ENCODE results near the gene ZNF331.

ZNF331 gene

DNA sequence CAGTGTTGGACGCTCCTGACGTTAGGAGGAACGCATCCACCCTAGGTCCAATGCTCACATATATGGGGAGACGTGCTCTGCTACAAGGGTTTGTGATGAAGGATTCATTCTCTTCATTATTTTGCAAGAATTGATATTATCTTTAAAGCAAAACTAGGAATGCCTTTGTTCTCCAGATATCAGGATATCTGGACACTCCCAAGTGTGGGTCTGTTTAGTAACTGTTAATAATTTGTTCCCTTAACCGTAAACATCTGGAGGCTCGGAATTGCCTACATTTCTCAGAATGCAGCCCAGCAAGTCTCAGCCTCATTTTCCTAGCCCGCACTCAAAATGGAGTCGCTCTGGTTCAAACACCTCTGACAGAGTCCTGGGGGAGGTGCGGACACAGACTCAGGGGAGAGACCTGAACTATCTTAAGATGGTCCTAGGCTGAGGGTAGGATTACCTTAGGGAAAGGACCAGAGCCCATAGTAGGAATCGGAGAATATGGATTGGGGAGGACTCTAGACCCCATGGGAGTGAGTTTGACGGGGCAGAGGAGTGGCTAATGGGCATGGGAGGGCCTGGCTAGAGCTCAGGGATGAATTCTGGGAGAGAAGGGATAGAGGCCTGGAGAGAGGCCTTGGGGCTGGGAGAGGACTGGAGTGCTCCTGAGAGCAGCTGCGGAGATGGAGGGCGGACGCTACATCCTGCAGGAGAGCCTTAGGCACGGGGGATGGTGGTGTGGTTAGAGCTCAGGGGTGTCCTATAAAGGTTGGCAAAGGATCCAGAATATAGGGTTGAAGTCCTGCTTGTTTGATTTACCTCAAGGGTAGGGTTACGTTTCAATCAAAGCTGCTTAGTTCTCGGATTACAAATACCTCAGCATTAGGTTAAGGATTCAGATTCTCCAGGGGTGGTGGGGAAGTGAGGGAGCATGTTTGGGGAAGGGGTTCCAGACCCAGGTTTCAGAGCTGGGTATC, 43.2 kb downstream of the ZNF331 start:
- DNase-seq (ENCODE audit: low spot score) = no peak
- TF ChIP-seq, protein P1, sequence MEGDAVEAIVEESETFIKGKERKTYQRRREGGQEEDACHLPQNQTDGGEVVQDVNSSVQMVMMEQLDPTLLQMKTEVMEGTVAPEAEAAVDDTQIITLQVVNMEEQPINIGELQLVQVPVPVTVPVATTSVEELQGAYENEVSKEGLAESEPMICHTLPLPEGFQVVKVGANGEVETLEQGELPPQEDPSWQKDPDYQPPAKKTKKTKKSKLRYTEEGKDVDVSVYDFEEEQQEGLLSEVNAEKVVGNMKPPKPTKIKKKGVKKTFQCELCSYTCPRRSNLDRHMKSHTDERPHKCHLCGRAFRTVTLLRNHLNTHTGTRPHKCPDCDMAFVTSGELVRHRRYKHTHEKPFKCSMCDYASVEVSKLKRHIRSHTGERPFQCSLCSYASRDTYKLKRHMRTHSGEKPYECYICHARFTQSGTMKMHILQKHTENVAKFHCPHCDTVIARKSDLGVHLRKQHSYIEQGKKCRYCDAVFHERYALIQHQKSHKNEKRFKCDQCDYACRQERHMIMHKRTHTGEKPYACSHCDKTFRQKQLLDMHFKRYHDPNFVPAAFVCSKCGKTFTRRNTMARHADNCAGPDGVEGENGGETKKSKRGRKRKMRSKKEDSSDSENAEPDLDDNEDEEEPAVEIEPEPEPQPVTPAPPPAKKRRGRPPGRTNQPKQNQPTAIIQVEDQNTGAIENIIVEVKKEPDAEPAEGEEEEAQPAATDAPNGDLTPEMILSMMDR (IDR thresholded peaks at IDR 0.05; ENCODE audit: extremely low read depth, missing control alignments) = no peak

GRCh38 chr19:53581871-53582279, 43.9 kb downstream of the ZNF331 start:
- no peak for DNase-seq (ENCODE audit: low spot score)
- TF ChIP-seq, protein P1 (IDR thresholded peaks at IDR 0.05; ENCODE audit: extremely low read depth, missing control alignments) = no peak

DNA sequence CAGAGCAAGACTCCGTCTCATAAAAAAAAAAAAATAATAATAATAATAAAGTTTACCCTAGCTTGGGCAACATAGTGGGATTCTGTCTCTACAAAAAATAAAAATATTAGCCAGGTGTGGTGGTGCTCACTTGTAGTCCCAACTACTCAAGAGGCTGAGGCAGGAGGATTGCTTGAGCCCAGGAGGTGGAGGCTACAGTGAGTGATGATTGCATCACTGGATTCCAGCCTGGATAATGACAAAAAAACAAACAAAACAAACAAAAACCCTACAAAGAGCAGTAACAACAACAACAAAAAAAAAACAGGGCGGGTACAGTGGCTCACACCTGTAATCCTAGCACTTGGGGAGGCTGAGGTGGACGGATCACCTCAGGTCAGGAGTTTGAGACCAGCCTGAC, 45.2 kb downstream of the ZNF331 start:
- DNase-seq (ENCODE audit: low spot score) = no peak
- TF ChIP-seq, protein P1 (IDR thresholded peaks at IDR 0.05; ENCODE audit: extremely low read depth, missing control alignments) = no peak

DNA sequence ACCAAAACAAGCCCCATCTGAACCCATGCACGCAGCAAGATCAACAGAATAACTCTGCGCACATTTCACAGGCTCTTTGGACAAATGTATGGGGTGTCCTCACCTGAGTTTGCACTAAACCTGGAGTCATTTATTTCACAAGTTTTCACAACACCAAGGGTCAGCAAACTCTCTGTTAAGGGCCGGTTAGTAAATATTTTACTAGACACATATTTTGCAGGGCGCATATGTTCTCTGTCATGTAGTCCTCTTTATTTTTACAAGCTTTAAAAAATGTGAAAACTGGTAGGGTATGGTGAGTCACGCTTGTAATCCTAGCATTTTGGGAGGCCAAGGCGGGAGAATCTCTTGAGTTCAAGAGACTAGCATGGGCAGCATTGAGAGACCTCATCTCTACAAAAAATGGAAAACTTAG, 48.3 kb downstream of the ZNF331 start:
- TF ChIP-seq, protein P1 (IDR thresholded peaks at IDR 0.05; ENCODE audit: extremely low read depth, missing control alignments) = no peak

DNA sequence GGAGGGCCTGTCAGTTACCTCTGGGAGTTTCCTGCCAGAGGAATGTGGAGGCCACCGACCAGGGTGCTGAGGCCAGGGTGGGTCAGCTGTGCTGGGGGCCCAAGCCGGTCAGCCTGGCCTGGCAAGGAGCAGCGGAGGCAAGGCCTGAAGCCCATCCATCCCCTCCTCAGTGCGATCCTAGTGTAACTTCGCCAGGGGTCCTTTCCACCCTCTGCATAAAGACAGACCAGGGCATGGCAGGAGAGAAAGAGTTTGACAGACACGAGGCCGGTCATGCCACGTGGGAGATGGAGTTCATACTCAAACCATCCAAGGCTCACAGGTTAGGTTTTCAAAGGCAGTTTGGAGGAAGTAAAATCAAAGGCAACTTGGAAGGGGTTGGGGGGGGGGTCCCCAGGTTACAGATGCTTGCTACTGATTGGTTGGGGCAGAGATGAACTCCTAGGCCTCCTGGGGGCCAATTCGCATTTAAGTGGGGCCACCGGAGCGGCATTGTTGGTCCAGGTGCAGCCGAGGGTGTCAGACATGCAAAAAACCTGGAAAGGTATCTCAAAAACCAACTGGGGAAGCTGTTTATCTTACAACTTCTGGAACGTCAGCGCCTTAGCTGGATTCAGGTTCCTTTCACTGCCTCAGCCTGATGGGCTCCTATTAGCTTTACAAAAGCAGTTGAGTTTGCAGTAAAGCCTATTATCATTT, 57.0 kb downstream of the ZNF331 start:
- TF ChIP-seq, protein P1 (IDR thresholded peaks at IDR 0.05; ENCODE audit: extremely low read depth, missing control alignments) = no peak
- DNase-seq (ENCODE audit: low spot score) = no peak

More for the DNA sequence above, 48.3 kb downstream of the ZNF331 start:
- DNase-seq (ENCODE audit: low spot score) = no peak

GRCh38 chr19:53595510-53595867, 57.5 kb downstream of the ZNF331 start:
- TF ChIP-seq, protein P1 (IDR thresholded peaks at IDR 0.05; ENCODE audit: extremely low read depth, missing control alignments) = no peak
- DNase-seq (ENCODE audit: low spot score) = no peak

DNA sequence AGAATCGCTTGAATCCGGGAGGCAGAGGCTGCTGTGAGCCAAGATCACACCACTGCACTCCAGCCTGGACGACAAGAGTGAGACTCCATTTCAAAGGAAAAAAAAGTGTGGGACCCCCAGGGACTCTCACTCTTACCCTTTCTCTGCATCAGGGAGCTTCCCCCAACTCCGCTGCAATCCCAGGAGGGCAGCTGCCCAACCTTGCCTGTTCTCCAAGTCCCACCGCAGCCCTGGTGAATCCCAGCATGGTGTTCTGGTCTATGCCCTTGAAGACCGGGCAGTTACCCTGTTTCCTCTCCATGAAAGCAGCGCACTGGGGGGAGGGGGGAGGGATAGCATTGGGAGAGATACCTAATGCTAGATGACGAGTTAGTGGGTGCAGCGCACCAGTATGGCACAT, 58.1 kb downstream of the ZNF331 start:
- no peak for DNase-seq (ENCODE audit: low spot score)
- TF ChIP-seq, protein P1 (IDR thresholded peaks at IDR 0.05; ENCODE audit: extremely low read depth, missing control alignments) = no peak

Measured in GM20000 (cell line).